ENCODE data around the gene SLC35G4. TPM values are rescaled to one million over a fixed set of nuclear protein-coding genes. Genes with fewer than 3 reads are reported as not detected.

Gene SLC35G4
- total RNA-seq, 2 donors from 2014 or later, result not detected

- Histone ChIP-seq H3K27me3 (no peaks in the 10 kb centered on the region), H3K9me3 (peaks cover 0 to 7% of the 10 kb centered on the region in 2 donors), H3K4me3 (no peak overlapping the region), H3K27ac (no peak overlapping the region), H3K36me3 (no peaks in the 10 kb centered on the region), H3K4me1 (no peaks in the 10 kb centered on the region)
- TF ChIP-seq CTCF (IDR thresholded peaks at IDR 0.05), result no peak
- no peak for DNase-seq (ENCODE audit: low spot score)
Measured at GRCh38 chr18:11649839-11650238, 40.4 kb downstream of the SLC35G4 start.

- no peaks in the 10 kb centered on the region for H3K36me3 ChIP-seq
- no peak overlapping the region for H3K4me3 ChIP-seq
- no peak overlapping the region for H3K27ac ChIP-seq
- H3K27me3 ChIP-seq, result no peaks in the 10 kb centered on the region
- H3K4me1 ChIP-seq, result peaks cover 0 to 8% of the 10 kb centered on the region in 2 donors
- DNase-seq (ENCODE audit: low spot score), result no peak
- TF ChIP-seq CTCF (IDR thresholded peaks at IDR 0.05), result no peak
- H3K9me3 ChIP-seq, result peaks cover 0 to 7% of the 10 kb centered on the region in 2 donors
Measured at GRCh38 chr18:11651899-11652298, 42.5 kb downstream of the SLC35G4 start.

GRCh38 chr18:11653521-11653920, 44.1 kb downstream of the SLC35G4 start:
- Histone ChIP-seq H3K4me1 (peaks cover 0 to 8% of the 10 kb centered on the region in 2 donors), H3K36me3 (no peaks in the 10 kb centered on the region), H3K9me3 (peaks cover 0 to 7% of the 10 kb centered on the region in 2 donors), H3K27ac (no peak overlapping the region), H3K27me3 (no peaks in the 10 kb centered on the region), H3K4me3 (no peak overlapping the region)
- no peak for DNase-seq (ENCODE audit: low spot score)
- no peak for TF ChIP-seq CTCF (IDR thresholded peaks at IDR 0.05)

GRCh38 chr18:11654736-11655605, 45.6 kb downstream of the SLC35G4 start:
- no peak overlapping the region for H3K4me3 ChIP-seq
- H3K4me1 ChIP-seq, result peaks cover 0 to 8% of the 10 kb centered on the region in 2 donors
- H3K9me3 ChIP-seq, result peaks cover 0 to 2% of the 10 kb centered on the region in 2 donors
- H3K27ac ChIP-seq, result no peak overlapping the region
- no peaks in the 10 kb centered on the region for H3K36me3 ChIP-seq
- DNase-seq (ENCODE audit: low spot score), result no peak
- peak; percentile 57 to 80 for TF ChIP-seq CTCF (IDR thresholded peaks at IDR 0.05)
- H3K27me3 ChIP-seq, result no peaks in the 10 kb centered on the region

- DNase-seq (ENCODE audit: low spot score), result no peak
- Histone ChIP-seq H3K9me3 (no peaks in the 10 kb centered on the region), H3K27ac (no peak overlapping the region), H3K4me1 (peaks cover 0 to 8% of the 10 kb centered on the region in 2 donors), H3K36me3 (no peaks in the 10 kb centered on the region), H3K4me3 (no peak overlapping the region), H3K27me3 (no peaks in the 10 kb centered on the region)
- TF ChIP-seq CTCF (IDR thresholded peaks at IDR 0.05), result peak in 1 of 2 donors; percentile 7
Measured at GRCh38 chr18:11655606-11655932, 46.2 kb downstream of the SLC35G4 start.
